Measurements from ENCODE around the gene LNPEP.
A peak's percentile ranks its signal among the peaks of the same experiment; 100 is the strongest.

Gene LNPEP

DNA sequence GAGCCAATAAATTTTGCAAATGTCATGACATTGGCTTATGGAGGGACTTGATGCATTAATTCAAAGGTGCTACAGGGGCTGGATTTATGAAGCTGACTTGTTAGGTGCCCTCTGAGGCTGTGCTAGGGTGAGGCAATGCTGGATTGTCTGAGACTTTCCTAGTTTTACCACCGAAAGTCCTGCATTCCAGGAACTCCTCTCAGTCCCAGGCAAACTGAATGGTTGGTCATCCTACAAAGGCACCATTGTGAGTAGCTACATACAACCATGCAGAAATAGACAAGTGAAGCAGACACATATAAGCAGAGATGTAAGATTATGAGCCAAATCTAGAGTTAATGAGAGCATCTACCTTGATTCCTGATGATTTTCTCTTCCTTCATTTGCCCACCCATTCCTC, 111.2 kb downstream of the LNPEP start:
- Histone ChIP-seq H3K4me3 (ENCODE audit: low read depth, low read length) (no peak overlapping the region), H3K36me3 (no peaks in the 10 kb centered on the region), H3K4me1 (no peaks in the 10 kb centered on the region), H3K27me3 (no peaks in the 10 kb centered on the region), H3K9me3 (no peaks in the 10 kb centered on the region)
- TF ChIP-seq, protein P1, sequence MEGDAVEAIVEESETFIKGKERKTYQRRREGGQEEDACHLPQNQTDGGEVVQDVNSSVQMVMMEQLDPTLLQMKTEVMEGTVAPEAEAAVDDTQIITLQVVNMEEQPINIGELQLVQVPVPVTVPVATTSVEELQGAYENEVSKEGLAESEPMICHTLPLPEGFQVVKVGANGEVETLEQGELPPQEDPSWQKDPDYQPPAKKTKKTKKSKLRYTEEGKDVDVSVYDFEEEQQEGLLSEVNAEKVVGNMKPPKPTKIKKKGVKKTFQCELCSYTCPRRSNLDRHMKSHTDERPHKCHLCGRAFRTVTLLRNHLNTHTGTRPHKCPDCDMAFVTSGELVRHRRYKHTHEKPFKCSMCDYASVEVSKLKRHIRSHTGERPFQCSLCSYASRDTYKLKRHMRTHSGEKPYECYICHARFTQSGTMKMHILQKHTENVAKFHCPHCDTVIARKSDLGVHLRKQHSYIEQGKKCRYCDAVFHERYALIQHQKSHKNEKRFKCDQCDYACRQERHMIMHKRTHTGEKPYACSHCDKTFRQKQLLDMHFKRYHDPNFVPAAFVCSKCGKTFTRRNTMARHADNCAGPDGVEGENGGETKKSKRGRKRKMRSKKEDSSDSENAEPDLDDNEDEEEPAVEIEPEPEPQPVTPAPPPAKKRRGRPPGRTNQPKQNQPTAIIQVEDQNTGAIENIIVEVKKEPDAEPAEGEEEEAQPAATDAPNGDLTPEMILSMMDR (IDR thresholded peaks at IDR 0.05; ENCODE audit: low read depth, low read length): no peak
- DNase-seq: no peak

DNA sequence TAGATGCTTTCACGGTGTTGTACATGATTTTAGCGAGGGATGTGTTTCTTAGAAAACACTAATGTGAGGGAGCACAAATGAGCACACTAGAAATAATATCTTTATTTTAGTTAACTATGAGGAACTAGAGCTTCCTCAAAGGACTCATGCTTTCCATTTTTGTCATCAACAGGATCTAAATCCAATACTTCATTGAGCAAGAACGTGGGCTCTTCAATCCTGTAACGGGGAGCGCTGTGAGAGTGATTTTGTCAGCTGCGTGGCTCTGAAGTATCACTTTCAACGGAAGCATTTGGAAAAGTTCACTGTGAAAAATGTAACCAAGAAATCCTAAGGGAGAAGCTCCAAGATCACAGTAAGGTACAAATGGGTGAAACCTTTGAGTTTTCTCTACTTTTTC, 113.3 kb downstream of the LNPEP start:
- DNase-seq: no peak
- H3K9me3 ChIP-seq: no peaks in the 10 kb centered on the region
- TF ChIP-seq, protein P1 (IDR thresholded peaks at IDR 0.05; ENCODE audit: low read depth, low read length): no peak
- no peak overlapping the region for H3K4me3 ChIP-seq (ENCODE audit: low read depth, low read length)
- no peaks in the 10 kb centered on the region for H3K4me1 ChIP-seq
- no peaks in the 10 kb centered on the region for H3K36me3 ChIP-seq
- no peaks in the 10 kb centered on the region for H3K27me3 ChIP-seq

DNA sequence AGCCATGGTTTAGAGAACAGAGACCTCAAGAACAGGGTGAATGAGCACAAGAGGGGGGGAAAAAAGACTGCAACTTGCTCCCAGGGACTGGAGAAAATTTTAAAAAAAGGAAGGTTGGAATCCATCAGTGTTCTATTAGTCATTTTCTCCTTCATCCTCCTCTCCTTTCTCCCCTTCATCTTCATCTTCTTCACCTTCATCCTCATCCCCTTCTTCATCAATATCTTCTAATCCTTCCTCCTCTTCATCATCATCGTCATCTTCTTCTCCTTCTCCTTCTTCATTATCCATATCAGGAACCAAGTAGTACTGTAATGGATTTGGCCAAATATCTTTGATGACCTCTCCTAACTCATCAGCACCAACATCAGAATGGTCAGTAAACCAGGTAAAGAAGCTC, 120.4 kb downstream of the LNPEP start:
- TF ChIP-seq, protein P1 (IDR thresholded peaks at IDR 0.05; ENCODE audit: low read depth, low read length): no peak
- Histone ChIP-seq H3K4me3 (ENCODE audit: low read depth, low read length) (no peak overlapping the region), H3K4me1 (no peaks in the 10 kb centered on the region; the same call in 1 of the 2 replicates), H3K9me3 (no peaks in the 10 kb centered on the region), H3K27me3 (no peaks in the 10 kb centered on the region), H3K36me3 (no peaks in the 10 kb centered on the region)
- no peak for DNase-seq

DNA sequence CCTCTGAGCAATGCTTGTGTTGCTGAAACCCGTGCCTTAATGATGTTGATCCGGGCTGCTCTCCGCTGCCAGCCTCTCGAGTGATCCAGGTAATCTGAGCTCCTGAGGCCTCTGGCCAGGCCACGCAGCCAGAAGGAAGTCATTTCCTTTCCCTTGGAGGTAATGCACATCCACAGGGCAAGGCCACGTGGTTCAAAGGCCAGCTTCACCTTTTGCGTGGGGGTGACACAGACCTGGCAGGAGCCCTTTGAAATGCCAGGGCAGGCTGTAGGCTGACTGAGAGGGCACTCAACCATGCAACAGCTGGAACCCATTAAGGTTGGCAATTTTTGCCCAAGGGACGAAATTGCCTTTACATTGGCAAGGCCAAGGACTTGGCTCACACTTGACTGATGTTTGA, 126.2 kb downstream of the LNPEP start:
- peak; percentile 16 for DNase-seq
- H3K4me3 ChIP-seq (ENCODE audit: low read depth, low read length): no peak overlapping the region
- no peaks in the 10 kb centered on the region for H3K9me3 ChIP-seq
- no peaks in the 10 kb centered on the region for H3K27me3 ChIP-seq
- no peaks in the 10 kb centered on the region for H3K36me3 ChIP-seq
- H3K4me1 ChIP-seq: peaks cover 9% of the 10 kb centered on the region
- TF ChIP-seq, protein P1 (IDR thresholded peaks at IDR 0.05; ENCODE audit: low read depth, low read length): no peak

DNA sequence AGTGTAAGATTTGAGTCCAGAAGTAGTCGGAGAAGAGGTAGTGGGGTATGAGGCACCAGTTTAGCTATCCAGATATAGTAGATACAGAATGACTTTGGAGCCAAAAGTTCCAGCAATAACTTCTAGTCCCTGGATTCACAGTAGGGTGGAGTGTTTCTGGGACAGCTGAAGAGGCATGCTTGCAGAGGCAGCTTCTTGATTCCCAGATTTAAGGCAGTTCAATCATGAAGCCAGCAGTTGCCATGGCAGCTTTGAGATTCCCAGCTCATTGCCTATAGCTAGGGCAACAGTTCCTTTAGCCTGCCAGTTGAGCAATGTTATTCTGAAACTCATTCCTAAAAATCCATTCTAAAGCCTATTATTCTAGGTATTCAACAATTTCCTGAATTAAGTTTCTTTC, 127.4 kb downstream of the LNPEP start:
- H3K9me3 ChIP-seq: no peaks in the 10 kb centered on the region
- H3K4me1 ChIP-seq: peaks cover 9% of the 10 kb centered on the region
- DNase-seq: no peak
- TF ChIP-seq, protein P1 (IDR thresholded peaks at IDR 0.05; ENCODE audit: low read depth, low read length): no peak
- no peaks in the 10 kb centered on the region for H3K36me3 ChIP-seq
- H3K27me3 ChIP-seq: no peaks in the 10 kb centered on the region
- no peak overlapping the region for H3K4me3 ChIP-seq (ENCODE audit: low read depth, low read length)

DNA sequence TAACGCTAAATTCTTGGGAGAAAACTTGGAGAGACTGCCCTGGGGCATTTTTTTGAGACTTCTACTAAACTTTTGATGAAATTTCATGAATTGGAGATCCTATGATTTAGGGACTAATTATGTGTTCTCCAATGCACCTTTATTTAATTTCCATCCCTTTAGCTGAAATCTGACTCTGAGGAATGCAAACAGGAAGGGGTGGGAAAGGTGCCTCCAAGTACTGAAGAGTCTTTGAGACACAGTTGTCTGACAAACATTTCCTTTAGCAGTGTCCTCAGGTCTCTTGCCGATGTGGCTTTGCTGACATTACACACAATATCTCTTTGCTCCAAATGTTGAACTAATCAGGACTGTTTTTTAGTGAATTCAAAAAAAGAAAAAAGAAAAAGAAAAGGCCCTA, 129.6 kb downstream of the LNPEP start:
- no peaks in the 10 kb centered on the region for H3K9me3 ChIP-seq
- H3K36me3 ChIP-seq: no peaks in the 10 kb centered on the region
- H3K4me3 ChIP-seq (ENCODE audit: low read depth, low read length): no peak overlapping the region
- H3K27me3 ChIP-seq: no peaks in the 10 kb centered on the region
- TF ChIP-seq, protein P1 (IDR thresholded peaks at IDR 0.05; ENCODE audit: low read depth, low read length): no peak
- no peak for DNase-seq
- H3K4me1 ChIP-seq: peaks cover 9% of the 10 kb centered on the region
